DMS114 treated with DMSO at 0.1 percent for 48 hours (cell line): Measurements from ENCODE around the gene JSRP1.
"Not testable (repeated sequence)": the region's sequence is repeated elsewhere in the genome, so short reads cannot be mapped to it uniquely, and the experiment has no call there.

Experiments
- DNase-seq: peaks from one replicate; lab custom pipeline; 2025; ENCODE audit not compliant: unreplicated experiment; lab: John Stamatoyannopoulos, UW

Gene JSRP1

DNA sequence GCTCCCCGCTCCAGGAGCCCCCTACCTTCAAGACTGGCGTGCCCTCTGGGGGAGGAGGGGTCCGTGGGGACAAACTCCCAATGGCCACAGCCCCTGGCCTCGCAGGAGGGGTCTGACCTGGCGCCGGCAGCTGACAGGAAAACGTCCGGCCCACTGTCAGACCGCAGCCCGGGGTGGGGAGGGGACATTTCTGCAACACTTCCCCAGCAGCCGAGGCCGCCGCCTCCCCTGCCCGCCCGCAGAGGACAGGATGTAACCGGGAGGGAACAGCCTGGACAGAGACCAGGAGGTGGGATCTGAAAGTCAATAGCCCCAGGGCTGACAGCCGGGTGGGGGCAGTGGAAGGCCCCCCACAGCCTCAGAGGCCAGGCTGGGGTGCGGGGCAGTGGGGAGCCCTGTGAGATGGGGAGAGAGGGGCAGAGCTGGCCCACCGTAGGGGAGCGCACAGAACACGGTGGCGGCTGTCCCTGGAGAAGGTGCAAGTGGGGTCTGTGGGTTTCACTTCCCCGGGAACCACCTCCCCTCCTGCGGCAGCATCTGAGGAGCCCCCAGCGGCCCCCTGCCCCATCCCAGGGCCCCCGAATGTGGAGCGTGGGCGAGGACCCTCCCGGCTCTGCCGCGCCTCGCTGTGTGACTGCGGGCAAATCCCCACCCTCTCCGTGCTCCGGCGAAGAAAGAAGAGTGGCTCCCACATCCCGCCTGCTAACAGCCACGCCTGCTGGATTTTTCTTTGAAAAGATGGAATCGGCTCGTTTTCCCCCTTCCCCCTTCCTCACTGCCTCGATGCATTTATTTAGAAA, 26.0 kb upstream of the JSRP1 start, which contains the start of gene PEAK3:
Gene PEAK3, minus strand, starts transcription at position 114 of the 800 bp plus-strand sequence. CDS start 1,244 bp downstream, outside the sequence.
- no peak for DNase-seq

DNA sequence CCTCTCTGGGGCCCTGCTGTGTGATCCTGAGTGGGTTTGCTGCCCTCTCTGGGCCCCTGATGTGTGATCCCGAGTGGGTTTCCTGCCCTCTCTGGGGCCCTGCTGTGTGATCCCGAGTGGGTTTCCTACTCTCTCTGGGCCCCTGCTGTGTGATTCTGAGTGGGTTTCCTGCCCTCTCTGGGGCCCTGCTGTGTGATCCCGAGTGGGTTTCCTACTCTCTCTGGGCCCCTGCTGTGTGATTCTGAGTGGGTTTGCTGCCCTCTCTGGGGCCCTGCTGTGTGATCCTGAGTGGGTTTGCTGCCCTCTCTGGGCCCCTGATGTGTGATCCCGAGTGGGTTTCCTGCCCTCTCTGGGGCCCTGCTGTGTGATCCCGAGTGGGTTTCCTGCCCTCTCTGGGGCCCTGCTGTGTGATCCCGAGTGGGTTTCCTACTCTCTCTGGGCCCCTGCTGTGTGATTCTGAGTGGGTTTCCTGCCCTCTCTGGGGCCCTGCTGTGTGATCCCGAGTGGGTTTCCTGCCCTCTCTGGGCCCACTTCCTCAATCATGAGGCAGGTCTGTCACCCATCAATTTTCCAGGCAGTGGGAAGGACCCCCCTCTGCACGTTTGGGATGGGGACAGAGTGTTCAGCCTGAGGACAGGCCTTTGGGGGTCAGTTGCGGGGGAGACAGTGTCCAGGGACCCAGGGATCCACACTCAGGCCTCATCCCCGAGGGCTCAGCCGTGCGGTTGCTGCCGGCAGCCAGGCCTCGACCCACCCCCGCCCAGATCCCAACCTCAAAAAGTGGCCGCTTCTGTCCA, 25.2 kb upstream of the JSRP1 start:
- not testable (repeated sequence) for DNase-seq

DNA sequence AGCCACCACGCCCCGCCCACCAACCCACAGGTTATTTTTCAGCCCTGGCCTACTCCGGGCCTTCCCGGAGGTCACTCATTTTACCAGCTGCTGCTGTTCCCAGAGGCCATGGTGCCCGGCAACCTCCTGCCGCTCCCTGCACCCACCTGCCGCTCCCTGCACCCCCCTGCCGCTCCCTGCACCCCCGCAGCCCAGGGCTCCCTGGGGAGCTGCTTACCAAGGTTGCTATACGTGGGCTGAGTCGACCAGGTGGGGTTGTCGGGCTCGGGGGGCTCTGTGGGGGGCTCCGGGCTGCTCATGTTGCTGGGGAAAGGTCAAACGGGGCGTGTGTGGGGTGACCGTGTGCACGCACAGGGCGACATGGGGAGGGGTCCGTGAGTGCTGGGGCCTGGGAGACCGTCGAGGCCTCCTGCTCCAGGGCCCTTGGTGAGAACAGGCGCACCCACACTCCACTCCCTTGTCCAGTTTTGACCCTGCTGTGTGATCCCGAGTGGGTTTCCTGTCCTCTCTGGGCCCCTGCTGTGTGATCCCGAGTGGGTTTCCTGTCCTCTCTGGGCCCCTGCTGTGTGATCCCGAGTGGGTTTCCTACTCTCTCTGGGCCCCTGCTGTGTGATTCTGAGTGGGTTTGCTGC, 24.5 kb upstream of the JSRP1 start:
- no peak for DNase-seq

DNA sequence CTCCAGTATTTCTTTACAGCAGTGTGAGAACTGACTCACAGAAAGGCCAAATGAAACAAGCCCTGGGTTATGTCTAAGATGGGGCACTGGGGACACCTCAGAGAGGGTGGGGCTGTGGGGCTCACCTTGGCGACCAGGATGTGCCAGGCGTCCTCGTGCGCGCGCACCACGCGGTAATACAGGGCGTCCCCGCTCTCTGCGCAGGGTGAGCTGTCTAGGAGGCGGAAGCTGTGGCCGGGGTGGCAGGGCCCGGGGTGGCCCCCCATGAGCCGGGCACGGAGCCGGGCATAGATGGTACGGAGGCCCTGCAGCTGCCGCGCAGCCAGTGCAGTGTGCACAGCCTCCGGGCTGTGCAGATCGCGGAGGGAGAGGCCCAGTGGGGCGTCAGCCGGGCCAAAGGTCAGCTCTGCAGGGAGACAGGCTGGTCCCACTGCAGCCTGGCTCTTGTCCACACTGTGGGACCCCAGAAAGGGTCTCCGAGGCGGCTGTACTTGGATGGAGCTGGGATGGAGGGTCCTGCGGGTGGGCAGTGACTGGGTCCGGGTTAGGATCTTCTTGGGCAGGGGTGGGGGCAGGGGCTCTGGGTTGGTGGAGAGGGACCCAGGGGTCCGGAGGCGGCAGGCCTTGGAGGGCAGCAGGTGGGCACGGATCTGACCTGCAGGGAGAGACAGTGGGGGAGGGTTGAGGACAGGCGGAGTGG, 22.4 kb upstream of the JSRP1 start:
- no peak for DNase-seq

DNA sequence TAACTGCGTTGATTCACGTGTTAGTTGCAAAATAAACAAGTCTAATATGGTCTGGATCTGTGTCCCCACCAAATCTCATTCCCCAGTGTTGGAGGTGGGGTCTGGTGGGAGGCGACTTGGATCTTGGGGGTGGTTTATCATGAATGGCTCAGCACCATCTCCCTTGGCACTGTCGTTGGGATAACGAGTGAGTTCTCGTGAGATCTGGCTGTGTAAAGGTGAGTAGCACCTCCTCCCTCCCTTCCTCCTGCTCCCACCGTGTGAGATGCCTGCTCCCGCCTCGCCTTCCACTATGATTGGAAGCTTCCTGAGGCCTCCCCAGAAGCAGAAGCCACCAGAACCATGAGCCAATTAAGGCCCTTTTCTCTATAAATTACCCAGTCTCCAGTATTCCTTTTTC, 20.9 kb upstream of the JSRP1 start:
- DNase-seq = no peak

DNA sequence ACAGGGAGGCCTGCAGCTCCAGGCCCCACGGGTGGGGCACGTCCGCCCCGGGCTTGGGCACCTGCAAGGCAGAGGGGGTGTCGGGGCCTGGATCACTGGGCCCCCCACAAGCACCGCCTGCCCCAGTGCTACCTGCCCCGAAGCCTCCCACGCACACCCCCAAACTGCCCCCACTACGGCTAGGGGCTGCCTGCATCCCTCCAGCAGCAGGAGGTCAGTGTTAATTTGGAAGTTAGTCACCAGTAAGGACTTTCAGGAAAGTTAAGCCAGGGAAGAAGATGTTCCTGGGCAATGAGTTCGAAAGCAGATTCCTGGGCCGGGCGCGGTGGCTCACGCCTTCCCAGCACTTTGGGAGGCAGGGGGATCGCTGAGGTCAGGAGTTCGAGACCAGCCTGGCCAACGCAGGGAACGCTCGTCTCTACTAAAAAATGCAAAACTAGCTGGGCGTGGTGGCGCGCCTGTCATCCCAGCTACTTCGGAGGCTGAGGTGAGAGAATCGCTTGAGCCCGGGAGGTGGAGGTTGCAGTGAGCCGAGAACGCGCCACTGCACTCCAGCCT, 20.3 kb upstream of the JSRP1 start:
- no peak for DNase-seq

DNA sequence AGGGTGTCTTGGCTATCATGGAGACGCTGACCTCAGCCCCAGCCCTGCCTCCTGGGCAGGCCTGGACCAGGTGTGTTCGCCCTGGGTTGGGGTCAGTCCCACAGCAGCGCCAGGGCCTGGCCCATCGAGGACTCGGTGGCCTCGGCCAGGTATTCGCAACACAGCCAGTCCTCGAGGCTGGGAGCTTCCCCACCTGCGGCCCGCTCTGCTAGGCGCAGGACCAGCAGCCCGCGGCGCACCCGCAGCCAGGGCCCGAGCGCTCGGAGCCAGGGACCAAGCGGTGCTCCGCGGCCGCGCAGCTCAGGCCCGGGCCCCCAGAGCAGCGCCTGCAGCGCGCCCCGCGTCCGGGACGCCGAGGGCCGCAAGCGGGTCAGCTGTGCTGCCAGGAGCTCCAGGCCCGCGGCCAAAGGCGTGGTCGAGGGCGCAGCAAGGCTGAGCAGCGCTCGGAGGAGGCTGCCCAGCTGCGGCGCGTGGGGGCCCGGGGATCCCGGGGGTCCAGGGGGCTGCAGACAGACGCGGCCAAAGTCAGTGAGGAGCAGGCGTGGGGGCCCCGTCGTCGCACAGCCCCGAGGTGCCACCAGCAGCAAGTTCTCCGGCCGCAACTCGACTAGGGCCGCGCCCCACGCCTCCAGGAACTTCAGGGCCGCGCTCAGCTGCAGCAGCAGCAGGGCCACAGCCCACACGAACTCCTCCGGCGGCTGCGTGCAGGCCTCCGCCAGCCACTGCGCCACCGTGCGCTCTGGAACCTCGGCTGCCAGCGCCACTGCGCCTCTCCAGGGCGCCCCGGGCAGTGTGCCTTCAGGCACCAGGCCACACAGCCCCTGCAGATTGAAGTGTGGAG, 19.6 kb upstream of the JSRP1 start:
- DNase-seq = no peak

DNA sequence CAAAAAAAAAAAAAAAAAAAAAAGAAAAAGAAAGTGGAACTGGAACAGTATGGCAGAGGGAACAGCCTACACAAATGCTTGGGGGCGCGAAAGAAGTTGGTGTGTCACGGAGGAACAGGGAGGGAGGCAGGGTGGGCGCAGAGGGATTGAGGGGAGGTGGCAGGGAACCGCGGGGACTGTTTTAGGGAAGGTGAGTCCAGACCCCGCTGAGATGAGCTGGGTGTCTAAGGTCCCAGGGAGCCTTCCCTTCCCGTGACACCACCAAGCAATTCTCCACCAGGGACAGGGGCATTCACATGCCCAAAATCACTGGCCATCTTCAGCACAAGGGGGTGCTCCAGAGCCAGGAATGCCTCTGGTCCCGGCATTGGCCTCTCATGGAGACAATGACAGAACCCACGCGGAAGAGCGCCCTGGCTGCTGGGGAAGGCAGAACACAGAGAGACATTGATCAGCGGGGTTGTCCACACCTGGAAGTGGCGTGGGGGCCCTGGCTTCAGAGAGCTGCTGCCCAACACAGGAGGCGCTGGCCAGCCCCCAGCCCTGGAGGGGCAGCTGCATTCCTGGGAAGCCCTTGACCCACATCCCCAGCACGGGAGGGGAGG, 18.8 kb upstream of the JSRP1 start:
- DNase-seq = no peak

DNA sequence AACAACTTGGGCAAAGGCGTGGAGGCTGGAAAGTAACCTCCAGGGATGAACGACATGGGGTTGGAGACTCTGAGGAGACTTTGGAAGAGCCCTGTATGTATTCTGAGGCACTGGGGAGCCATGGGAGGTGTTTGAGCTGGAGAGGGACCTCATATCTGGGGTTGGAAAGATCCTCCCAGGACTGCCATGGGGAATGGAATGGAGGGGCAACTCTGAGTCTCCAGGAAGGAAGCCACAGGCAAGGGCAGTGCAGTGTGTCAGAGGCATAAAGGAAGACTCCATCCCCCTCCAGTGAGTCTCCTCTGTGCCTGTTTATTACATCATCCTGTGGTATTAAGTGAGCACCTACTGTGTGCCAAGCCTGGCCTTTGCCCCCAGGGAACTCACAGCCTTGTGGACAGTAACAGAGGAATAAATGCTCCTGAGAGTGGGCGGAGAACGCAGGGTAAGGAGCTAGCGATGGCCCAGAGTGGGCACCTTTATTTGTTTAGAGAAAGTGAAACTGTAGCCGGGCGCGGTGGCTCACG, 18.0 kb upstream of the JSRP1 start:
- no peak for DNase-seq

DNA sequence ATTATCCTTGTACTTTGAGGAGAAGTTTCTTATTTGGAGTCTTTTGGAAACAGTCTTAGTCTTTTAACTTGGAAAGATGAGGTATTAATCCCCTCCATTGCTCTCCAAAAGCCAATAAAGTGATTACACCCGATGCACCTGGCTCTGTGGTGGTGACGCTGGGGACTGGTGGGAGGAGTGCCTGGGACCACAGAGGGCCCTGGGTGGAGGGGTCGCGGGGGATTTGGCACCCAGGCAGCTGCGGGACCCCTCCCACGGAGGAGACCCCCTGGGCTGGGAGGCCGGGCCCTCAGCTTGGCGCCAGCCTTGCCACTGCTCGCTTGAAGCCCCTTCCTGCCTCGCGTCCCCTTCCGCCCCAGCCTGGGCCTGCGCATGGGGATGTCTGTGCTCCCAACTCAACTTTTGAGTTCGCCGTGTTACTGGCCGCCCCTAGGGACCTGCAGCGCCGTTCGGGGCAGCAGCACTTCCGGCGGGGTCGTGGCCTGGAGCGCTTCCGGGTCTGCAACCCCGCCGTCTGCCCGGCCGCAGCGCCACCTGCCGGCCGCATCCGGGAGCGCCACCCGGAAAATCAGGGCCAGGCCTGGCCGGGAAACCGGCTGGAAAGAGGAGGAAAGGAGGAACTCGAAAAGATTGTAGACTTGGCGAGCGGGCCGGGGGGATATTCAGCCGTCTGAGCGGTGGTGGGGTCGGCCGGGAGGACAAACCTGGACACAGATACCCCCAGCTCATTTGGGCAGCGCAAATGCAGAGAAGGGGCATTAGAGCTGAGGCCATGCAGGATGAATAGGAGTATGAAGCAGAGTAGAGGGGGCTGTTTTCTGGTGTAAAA, 17.4 kb upstream of the JSRP1 start:
- peak; percentile 20 for DNase-seq

DNA sequence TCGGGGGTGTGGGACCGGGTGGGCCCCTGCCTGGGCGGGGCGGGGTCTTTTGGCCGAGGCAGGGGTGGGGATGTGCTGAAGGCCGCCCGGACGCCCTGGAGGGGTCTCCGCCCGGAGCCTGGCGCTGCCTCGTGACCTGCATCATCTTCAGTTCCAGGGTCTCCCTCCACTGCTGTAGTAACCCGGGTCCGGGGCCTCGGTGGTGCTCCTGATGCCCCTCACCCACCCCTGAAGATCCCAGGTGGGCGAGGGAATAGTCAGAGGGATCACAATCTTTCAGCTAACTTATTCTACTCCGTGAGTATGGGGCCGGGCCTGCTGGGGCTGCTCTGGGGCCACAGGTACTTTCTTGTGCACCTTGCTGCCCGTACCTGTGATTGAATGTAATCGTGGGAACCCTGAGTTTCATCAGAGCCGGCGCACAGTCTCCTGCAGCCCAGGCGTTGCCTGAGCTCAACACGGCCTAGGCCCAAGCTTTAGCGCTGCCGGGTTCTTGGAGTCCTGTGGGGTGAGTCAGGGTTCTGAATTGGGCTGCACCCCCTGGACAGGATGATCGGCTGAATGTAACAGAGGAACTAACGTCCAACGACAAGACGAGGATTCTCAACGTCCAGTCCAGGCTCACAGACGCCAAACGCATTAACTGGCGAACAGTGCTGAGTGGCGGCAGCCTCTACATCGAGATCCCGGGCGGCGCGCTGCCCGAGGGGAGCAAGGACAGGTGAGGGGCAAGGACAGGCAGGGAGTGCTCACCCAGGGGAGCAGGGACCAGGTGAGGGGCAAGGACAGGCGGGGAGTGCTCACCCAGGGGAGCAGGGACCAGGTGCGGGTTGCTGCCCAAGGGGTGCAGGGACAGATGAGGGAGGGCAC, 15.3 kb upstream of the JSRP1 start:
- DNase-seq = no peak

DNA sequence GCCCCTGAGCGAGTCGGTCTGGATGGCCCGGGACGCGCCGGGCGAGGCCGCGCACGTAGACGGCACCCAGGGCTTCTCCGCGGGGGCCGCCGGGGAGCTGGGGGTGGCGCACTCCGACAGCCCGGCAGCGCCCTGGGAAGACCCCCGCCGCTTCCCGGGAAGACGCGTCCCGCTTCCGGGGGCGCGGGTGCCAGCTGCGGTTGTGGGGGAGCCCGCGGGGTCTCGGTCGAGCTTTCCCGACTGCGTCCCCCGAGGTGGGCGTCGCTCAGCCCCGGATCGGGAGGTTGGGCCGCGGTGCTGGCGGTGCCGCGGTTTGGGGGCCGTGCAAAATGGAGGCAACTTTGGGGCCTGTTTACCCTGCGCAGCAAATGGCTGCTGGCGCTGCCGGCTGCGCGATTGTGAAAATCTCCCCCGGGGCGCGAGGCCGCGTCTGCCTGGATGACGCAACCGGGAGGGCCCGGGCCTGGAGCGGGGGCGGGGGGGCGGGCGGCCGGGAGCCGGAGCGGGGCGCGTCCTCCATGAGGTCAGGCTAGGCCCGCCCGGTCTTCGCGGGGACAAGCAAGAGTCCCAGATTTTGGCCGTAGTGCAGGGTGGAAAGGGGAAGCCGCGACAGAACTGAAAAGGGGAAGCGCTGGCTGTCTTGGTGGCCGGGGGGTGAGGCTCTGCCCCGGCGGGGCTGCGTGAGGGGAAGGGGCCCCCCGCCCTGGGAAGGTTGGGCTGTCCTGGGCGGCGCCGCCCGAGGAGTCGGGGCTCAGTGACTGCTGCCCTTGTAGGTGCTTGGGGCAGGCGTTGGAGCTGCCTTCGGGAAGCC, 14.4 kb upstream of the JSRP1 start:
- DNase-seq = no peak

DNA sequence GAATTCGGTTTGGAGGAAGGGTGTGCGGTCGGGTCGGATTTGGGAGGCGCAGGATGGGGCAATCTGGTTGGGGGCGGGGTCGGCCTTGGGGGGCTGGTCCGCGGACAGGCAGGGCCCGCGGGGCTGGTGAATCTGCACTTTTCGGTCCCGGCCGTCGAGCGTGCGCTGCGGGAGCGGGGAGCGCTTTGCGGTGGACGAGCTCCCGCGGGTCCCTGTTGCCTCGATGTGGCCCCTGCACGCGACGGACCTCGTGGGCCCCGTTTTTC, 13.9 kb upstream of the JSRP1 start:
- DNase-seq = no peak

DNA sequence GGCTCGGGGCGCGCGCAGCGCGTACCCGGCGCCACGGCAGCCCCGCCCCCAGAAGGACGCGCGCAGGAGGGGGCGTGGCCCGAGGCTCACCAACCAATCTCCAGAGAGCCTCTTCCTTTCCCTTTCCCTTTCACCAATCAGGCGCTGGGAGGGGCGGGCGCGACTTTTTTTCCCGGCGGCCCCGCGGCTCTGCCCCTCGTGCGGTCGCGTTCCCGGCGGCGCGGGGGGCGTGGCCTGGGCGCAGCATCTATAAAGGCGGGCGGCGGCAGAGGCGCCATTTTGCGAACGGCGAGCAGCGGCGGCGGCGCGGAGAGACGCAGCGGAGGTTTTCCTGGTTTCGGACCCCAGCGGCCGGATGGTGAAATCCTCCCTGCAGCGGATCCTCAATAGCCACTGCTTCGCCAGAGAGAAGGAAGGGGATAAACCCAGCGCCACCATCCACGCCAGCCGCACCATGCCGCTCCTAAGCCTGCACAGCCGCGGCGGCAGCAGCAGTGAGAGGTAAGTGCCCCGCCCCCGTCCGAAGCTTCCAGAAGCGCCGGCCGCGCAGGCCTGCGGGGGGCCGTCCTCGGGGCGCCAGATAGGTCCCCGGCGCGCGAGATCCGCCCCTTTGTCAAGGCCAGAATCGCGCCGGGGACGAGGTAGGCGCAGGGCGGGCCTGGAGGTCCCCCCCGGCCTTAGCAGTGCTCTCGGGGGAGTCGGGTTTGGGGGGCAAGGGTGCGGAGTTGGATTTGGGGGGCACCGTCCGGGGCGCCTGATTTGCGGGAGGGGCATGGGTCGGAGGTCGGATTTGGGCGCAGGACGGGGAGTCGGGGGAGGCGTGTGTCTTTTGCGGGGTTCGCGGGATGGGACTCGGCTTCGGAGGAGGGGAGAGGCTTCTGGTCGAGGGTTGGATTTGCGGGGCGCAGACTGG, 13.3 kb upstream of the JSRP1 start:
- DNase-seq = peak; percentile 76

DNA sequence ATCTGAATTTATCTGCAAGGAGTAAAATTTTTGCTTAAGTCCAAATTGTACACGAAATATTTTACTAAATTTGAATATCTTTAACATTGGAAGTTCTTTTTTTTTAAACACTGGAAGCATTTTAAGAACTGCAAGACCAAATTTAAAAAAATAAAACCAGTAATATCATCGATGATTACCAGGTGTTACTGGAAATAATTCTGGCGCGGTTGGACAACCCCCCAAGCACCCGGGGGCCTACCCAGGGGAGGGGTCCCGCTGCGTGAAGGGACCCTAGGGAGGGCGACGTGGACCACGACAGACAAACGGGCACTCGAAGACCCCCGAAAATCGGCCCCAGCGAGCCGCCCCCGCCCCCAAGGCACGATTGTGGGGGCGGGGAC, 12.6 kb upstream of the JSRP1 start:
- DNase-seq = no peak

DNA sequence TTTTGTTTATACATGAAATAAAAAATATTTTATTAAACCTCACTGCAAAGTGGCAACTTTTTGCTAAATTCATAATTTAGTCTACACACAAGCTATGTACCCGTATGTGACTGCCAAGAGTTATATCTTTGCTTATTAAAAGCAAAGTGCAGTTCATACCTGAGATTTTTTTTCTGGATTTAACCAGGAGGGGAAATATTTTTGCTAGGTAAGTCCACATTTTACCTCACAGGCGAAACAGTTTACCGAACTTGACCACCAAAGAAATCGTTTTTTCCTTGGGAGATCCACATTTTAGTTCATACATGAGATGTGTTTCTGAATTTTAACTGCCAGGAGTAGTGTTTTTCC, 12.2 kb upstream of the JSRP1 start:
- DNase-seq = no peak
